Stimulated activated CD4-positive, alpha-beta T cell treated with anti-CD3 and anti-CD28 coated beads, TNF-alpha, amount 100 ng/mL, for 48 hours (primary cell): ENCODE data around the gene KCNK5.

Experiments
- DNase-seq, 3 donors: peaks; one replicate each; pipeline ENCODE4 v3.0.0-alpha.2; 2020; ENCODE audit warnings: low read depth in 3 of 3

Gene KCNK5

GRCh38 chr6:39171489-39172376, 57.5 kb downstream of the KCNK5 start:
- no peak for DNase-seq

- no peak for DNase-seq
Measured at GRCh38 chr6:39170860-39171259, 58.4 kb downstream of the KCNK5 start.

- DNase-seq: no peak
Measured at GRCh38 chr6:39170389-39170788, 58.9 kb downstream of the KCNK5 start.

- DNase-seq: no peak
Measured at GRCh38 chr6:39169448-39170344, 59.6 kb downstream of the KCNK5 start.

GRCh38 chr6:39167866-39168625, 61.2 kb downstream of the KCNK5 start:
- DNase-seq: no peak

GRCh38 chr6:39167321-39167720, 62.0 kb downstream of the KCNK5 start:
- DNase-seq: no peak

GRCh38 chr6:39166912-39167290, 62.4 kb downstream of the KCNK5 start:
- DNase-seq: no peak

GRCh38 chr6:39166189-39166911, 62.9 kb downstream of the KCNK5 start:
- peak; percentile 76 to 85 (median 84) for DNase-seq

- no peak for DNase-seq
Measured at GRCh38 chr6:39157511-39157910, 71.8 kb downstream of the KCNK5 start.

GRCh38 chr6:39156801-39157200, 72.5 kb downstream of the KCNK5 start:
- no peak for DNase-seq

GRCh38 chr6:39154705-39155104, 74.6 kb downstream of the KCNK5 start:
- DNase-seq: no peak

- peak in 2 of 3 donors; percentile 11 to 27 for DNase-seq
Measured at GRCh38 chr6:39153766-39154397, 75.4 kb downstream of the KCNK5 start.

- DNase-seq: no peak
Measured at GRCh38 chr6:39152262-39152661, 77.0 kb downstream of the KCNK5 start.

GRCh38 chr6:39151211-39151610, 78.1 kb downstream of the KCNK5 start:
- no peak for DNase-seq

- DNase-seq: no peak
Measured at GRCh38 chr6:39144481-39145173, 84.6 kb downstream of the KCNK5 start.

- no peak for DNase-seq
Measured at GRCh38 chr6:39143238-39143930, 85.9 kb downstream of the KCNK5 start.

GRCh38 chr6:39140556-39141167, 88.6 kb downstream of the KCNK5 start:
- DNase-seq: no peak
